ENCODE data around the gene C5.

The C5 gene

DNA sequence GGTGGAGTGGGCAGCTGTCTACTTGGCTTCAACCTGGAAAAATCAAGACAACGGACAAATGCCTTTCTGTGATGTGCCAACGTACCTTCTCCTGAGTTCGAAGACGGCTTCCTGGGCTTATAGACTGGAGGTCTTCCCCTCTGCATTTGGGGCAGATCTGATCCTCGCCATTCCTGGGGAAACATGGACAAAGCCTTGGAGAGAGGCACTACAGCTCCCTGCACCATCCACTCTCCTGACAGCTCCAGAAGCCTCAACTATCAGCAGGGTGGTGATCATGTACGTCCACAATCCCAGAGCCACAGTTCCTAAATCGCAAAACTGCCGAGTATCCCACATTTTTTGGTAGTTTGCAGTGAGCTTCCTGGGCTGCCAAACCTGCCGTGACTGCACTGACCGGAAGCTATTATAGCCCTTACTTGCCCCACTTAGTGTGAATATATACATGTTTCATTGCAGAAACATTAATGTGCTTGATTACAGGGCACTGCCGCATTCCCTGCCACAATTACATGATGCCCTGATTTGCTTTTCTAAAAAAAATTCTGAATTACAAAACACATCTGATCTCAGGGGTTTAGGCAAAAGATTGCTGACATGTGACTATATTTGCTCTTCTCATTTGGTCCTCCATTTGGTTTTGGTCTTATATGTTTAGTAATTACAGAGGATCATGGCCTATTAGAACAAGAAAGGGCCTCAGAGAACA is 126.3 kb downstream of the C5 start:
- Histone ChIP-seq H3K9ac (ENCODE audit: low read depth, low read length) (no peak overlapping the region), H3K27me3 (ENCODE audit: insufficient read depth, low read length) (peaks cover 13% of the 10 kb centered on the region), H3K36me3 (ENCODE audit: insufficient read depth, low read length) (no peaks in the 10 kb centered on the region), H3K4me1 (ENCODE audit: insufficient read depth, low read length) (peaks cover 38% of the 10 kb centered on the region), H3K4me3 (ENCODE audit: low read length) (no peak overlapping the region), H3K27ac (ENCODE audit: low read depth, low read length) (no peak overlapping the region), H3K9me3 (ENCODE audit: insufficient read depth, low read depth, low read length) (no peaks in the 10 kb centered on the region)
- WGBS = 94% methylated on average over 11 of the region's 11 CpGs

GRCh38 chr9:120922404-120923195 is 127.5 kb downstream of the C5 start:
- H3K27ac ChIP-seq (ENCODE audit: low read depth, low read length) = no peak overlapping the region
- H3K9ac ChIP-seq (ENCODE audit: low read depth, low read length) = no peak overlapping the region
- peaks cover 3% of the 10 kb centered on the region; the same call in 1 of the 2 replicates for H3K27me3 ChIP-seq (ENCODE audit: insufficient read depth, low read length)
- H3K4me1 ChIP-seq (ENCODE audit: insufficient read depth, low read length) = peaks cover 34% of the 10 kb centered on the region
- WGBS = 89% methylated on average over 7 of the region's 7 CpGs
- H3K9me3 ChIP-seq (ENCODE audit: insufficient read depth, low read depth, low read length) = no peaks in the 10 kb centered on the region
- H3K36me3 ChIP-seq (ENCODE audit: insufficient read depth, low read length) = no peaks in the 10 kb centered on the region
- H3K4me3 ChIP-seq (ENCODE audit: low read length) = no peak overlapping the region

- Histone ChIP-seq H3K9ac (ENCODE audit: low read depth, low read length) (no peak overlapping the region), H3K4me3 (ENCODE audit: low read length) (no peak overlapping the region), H3K9me3 (ENCODE audit: insufficient read depth, low read depth, low read length) (no peaks in the 10 kb centered on the region), H3K4me1 (ENCODE audit: insufficient read depth, low read length) (peaks cover 34% of the 10 kb centered on the region), H3K27me3 (ENCODE audit: insufficient read depth, low read length) (no peaks in the 10 kb centered on the region), H3K36me3 (ENCODE audit: insufficient read depth, low read length) (no peaks in the 10 kb centered on the region), H3K27ac (ENCODE audit: low read depth, low read length) (no peak overlapping the region)
- WGBS = 64% methylated on average over 8 of the region's 8 CpGs
Observed at GRCh38 chr9:120921661-120922181, 128.4 kb downstream of the C5 start.

DNA sequence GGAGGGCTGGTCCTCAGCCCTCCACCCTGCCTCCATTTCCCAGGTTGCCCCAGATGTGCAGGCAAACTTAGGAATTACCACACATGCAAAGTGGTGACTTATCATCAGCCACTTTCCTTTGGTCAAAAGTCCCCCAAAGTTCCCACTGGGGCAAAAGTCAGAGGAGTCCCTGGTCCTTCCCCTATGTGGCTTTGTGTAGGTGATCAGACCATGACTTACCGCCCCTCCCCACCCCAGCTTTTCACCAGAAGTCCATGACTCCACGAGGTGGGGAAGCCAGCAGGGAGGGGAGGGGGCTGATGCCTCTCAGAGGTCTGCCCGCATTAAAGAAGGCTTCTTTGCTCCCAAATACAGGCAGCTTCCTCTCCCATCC is 129.3 kb downstream of the C5 start:
- Histone ChIP-seq H3K27ac (ENCODE audit: low read depth, low read length) (no peak overlapping the region), H3K9me3 (ENCODE audit: insufficient read depth, low read depth, low read length) (no peaks in the 10 kb centered on the region), H3K4me3 (ENCODE audit: low read length) (no peak overlapping the region), H3K27me3 (ENCODE audit: insufficient read depth, low read length) (no peaks in the 10 kb centered on the region), H3K4me1 (ENCODE audit: insufficient read depth, low read length) (peaks cover 27% of the 10 kb centered on the region), H3K36me3 (ENCODE audit: insufficient read depth, low read length) (no peaks in the 10 kb centered on the region), H3K9ac (ENCODE audit: low read depth, low read length) (no peak overlapping the region)
- WGBS = 61% methylated on average over 2 of the region's 3 CpGs

DNA sequence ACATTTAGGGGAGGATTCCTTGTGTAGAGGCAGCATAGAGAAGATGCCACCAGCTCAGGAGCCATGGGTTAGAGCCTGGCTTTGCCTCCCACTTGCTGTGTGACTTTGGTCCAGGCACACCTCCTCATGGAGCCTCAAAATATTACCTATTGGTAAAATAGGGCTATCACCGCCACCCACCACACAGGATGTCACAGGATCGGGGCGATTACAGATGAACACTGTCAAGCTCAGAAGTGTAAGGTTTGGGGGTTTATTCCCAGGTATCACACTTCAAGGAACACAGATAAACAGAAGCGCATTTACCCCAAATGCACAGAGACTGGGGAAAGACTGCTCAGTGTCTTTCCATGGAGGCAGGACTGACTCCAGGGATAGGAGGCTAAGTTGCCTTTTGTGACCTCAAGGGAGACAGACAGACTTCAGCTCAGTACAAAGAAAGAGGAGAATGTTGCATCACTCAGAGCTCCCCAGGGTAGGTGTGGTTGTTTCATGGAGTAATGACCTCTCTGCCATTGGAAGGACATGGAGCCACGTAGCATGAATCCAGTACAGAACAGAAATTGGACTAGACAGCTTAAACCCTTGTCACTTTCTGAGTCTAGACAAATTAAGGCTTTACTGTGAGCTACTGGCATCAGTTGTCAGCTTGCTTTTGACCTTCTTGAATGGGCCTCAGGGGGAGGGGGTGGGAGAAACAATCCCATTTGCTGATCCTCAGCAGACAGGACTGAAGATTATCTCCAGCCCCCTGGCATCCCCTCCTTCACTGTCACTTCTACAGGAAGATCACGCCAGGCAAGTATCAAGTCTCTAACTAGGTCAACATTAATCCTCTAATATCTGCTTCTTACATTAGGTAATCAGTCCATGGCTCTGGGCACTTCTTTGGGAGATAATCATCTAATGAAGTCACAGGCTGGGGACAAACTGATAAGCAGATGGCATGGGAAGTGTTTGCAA is 130.0 kb downstream of the C5 start:
- H3K9ac ChIP-seq (ENCODE audit: low read depth, low read length) = no peak overlapping the region
- no peak overlapping the region for H3K4me3 ChIP-seq (ENCODE audit: low read length)
- no peaks in the 10 kb centered on the region for H3K27me3 ChIP-seq (ENCODE audit: insufficient read depth, low read length)

GRCh38 chr9:120918931-120919842 is 130.9 kb downstream of the C5 start:
- H3K4me3 ChIP-seq (ENCODE audit: low read length) = no peak overlapping the region
- no peaks in the 10 kb centered on the region for H3K9me3 ChIP-seq (ENCODE audit: insufficient read depth, low read depth, low read length)
- H3K9ac ChIP-seq (ENCODE audit: low read depth, low read length) = no peak overlapping the region
- peaks cover 17% of the 10 kb centered on the region; the same call in 1 of the 2 replicates for H3K4me1 ChIP-seq (ENCODE audit: insufficient read depth, low read length)
- H3K36me3 ChIP-seq (ENCODE audit: insufficient read depth, low read length) = no peaks in the 10 kb centered on the region
- no peaks in the 10 kb centered on the region for H3K27me3 ChIP-seq (ENCODE audit: insufficient read depth, low read length)
- WGBS = 88% methylated on average over 20 of the region's 20 CpGs
- H3K27ac ChIP-seq (ENCODE audit: low read depth, low read length) = no peak overlapping the region

More for the DNA sequence above, 130.0 kb downstream of the C5 start:
- peaks cover 21% of the 10 kb centered on the region for H3K4me1 ChIP-seq (ENCODE audit: insufficient read depth, low read length)
- no peak overlapping the region for H3K27ac ChIP-seq (ENCODE audit: low read depth, low read length)
- no peaks in the 10 kb centered on the region for H3K9me3 ChIP-seq (ENCODE audit: insufficient read depth, low read depth, low read length)
- no peaks in the 10 kb centered on the region for H3K36me3 ChIP-seq (ENCODE audit: insufficient read depth, low read length)
- 91% methylated on average over 6 of the region's 6 CpGs for WGBS

DNA sequence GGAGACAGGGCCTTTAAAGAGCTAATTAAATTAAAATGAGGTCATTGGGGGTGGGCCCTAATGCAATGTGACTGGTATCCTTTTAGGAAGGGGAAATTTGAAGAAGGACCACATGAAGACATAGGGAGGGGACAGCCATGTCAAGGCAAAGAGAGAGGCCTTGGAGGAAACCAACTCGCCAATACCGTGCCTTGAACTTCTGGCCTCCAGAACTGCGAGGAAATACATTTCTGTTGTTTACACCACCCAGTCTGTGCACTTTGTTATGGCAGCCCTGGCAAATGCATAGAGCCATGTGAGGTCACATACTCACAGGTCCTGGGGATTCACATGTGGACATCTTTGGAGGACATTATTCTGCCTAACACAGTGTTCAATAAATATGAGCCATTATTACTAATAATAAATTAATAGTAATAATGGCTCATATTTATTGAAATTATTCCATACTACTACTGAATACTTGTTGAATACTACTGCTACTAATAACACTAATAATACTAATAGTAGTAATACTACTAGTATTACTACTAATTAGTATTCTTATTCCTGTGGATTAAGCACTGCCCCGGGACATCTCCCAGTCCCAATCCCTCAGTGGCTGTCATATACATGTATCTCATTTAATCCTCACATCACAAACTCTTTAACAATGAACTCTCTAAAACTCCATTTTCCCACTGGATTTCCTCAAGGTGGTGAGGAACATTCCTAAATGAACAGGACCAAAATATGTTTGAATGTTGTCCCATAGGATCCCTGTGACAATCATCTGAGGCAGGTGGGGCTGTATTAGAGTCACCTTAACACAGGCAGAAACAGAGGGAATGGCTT is 131.9 kb downstream of the C5 start:
- no peaks in the 10 kb centered on the region for H3K9me3 ChIP-seq (ENCODE audit: insufficient read depth, low read depth, low read length)
- no peak overlapping the region for H3K4me3 ChIP-seq (ENCODE audit: low read length)
- H3K27ac ChIP-seq (ENCODE audit: low read depth, low read length) = no peak overlapping the region
- H3K4me1 ChIP-seq (ENCODE audit: insufficient read depth, low read length) = peaks cover 17% of the 10 kb centered on the region; the same call in 1 of the 2 replicates
- H3K9ac ChIP-seq (ENCODE audit: low read depth, low read length) = no peak overlapping the region
- 97% methylated on average over 4 of the region's 4 CpGs for WGBS
- H3K27me3 ChIP-seq (ENCODE audit: insufficient read depth, low read length) = no peaks in the 10 kb centered on the region
- no peaks in the 10 kb centered on the region for H3K36me3 ChIP-seq (ENCODE audit: insufficient read depth, low read length)

GRCh38 chr9:120916991-120917880 is 132.8 kb downstream of the C5 start:
- Histone ChIP-seq H3K27ac (ENCODE audit: low read depth, low read length) (no peak overlapping the region), H3K4me1 (ENCODE audit: insufficient read depth, low read length) (peaks cover 17% of the 10 kb centered on the region; the same call in 1 of the 2 replicates), H3K9ac (ENCODE audit: low read depth, low read length) (no peak overlapping the region), H3K27me3 (ENCODE audit: insufficient read depth, low read length) (no peaks in the 10 kb centered on the region), H3K9me3 (ENCODE audit: insufficient read depth, low read depth, low read length) (no peaks in the 10 kb centered on the region), H3K4me3 (ENCODE audit: low read length) (no peak overlapping the region), H3K36me3 (ENCODE audit: insufficient read depth, low read length) (no peaks in the 10 kb centered on the region)
- WGBS = 95% methylated on average over 8 of the region's 8 CpGs

GRCh38 chr9:120916588-120916987 is 133.5 kb downstream of the C5 start:
- H3K4me3 ChIP-seq (ENCODE audit: low read length) = no peak overlapping the region
- H3K36me3 ChIP-seq (ENCODE audit: insufficient read depth, low read length) = no peaks in the 10 kb centered on the region
- H3K27ac ChIP-seq (ENCODE audit: low read depth, low read length) = no peak overlapping the region
- 77% methylated on average over 3 of the region's 3 CpGs for WGBS
- H3K9me3 ChIP-seq (ENCODE audit: insufficient read depth, low read depth, low read length) = no peaks in the 10 kb centered on the region
- peaks cover 18% of the 10 kb centered on the region for H3K4me1 ChIP-seq (ENCODE audit: insufficient read depth, low read length)
- H3K27me3 ChIP-seq (ENCODE audit: insufficient read depth, low read length) = no peaks in the 10 kb centered on the region
- H3K9ac ChIP-seq (ENCODE audit: low read depth, low read length) = no peak overlapping the region

Measured in HUES64 (cell line).